Hepatocyte (in vitro differentiated cells): ENCODE measurements around the gene FILIP1.

Experiments
- EZH2 ChIP-seq: fragments of 200-600 bp; sonication (generic); IDR thresholded peaks from 2 replicates; pipeline ENCODE4 v1.6.1; 2016; ENCODE audit warnings: antibody characterized with exemption, mild to moderate bottlenecking, borderline replicate concordance
- TF ChIP-seq, protein P1 (sequence below): fragments of 200-600 bp; sonication (generic); IDR thresholded peaks from 2 replicates; pipeline ENCODE4 v1.5.1; 2016; ENCODE audit warnings: antibody characterized with exemption, mild to moderate bottlenecking; ENCODE audit not compliant: poor library complexity

DNA sequence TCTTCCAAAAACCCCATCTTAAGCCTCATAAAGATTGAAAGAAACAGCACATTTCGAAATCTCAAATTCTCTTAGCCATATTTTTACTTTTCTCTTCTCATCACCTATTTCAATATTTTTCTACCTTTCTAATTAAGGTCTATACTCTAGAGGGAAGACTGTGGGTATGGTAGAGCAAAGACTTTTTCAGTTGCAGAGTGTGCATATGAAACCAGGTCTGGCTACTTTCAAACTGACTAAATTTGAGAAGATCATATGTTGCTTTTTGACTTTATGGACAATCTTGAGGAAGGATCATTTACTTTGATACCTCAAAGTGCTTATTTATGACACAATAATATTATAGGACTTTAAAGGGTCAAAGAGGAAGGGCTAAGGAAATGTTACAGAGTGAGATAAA lies 20.7 kb downstream of the FILIP1 start:
- TF ChIP-seq EZH2, result no peak
- TF ChIP-seq, protein P1, sequence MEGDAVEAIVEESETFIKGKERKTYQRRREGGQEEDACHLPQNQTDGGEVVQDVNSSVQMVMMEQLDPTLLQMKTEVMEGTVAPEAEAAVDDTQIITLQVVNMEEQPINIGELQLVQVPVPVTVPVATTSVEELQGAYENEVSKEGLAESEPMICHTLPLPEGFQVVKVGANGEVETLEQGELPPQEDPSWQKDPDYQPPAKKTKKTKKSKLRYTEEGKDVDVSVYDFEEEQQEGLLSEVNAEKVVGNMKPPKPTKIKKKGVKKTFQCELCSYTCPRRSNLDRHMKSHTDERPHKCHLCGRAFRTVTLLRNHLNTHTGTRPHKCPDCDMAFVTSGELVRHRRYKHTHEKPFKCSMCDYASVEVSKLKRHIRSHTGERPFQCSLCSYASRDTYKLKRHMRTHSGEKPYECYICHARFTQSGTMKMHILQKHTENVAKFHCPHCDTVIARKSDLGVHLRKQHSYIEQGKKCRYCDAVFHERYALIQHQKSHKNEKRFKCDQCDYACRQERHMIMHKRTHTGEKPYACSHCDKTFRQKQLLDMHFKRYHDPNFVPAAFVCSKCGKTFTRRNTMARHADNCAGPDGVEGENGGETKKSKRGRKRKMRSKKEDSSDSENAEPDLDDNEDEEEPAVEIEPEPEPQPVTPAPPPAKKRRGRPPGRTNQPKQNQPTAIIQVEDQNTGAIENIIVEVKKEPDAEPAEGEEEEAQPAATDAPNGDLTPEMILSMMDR, result no peak
